HepG2 (cell line): ENCODE results near the gene BLOC1S4. TPM values are rescaled to one million over a fixed set of nuclear protein-coding genes. Genes with fewer than 3 reads are reported as not detected.
A peak's percentile ranks its signal among the peaks of the same experiment; 100 is the strongest.

ENCODE experiments used
- CEBPB ChIP-seq: IDR thresholded peaks from 2 replicates; pipeline ENCODE4 v1.6.1; 2011; ENCODE audit warnings: low read depth, low read length, improper control_type of control experiment, borderline replicate concordance
- DNMT1 ChIP-seq: sonication (generic); formaldehyde crosslinking; IDR thresholded peaks from 2 replicates; pipeline ENCODE4 v1.5.1; 2020; ENCODE audit warnings: mild to moderate bottlenecking, missing genetic modification reagents
- KLF13 ChIP-seq: sonication (generic); formaldehyde crosslinking; IDR thresholded peaks from 2 replicates; pipeline ENCODE4 v1.4.0; 2020; ENCODE audit warnings: mild to moderate bottlenecking, missing genetic modification reagents
- KLF6 ChIP-seq: IDR thresholded peaks from 2 replicates; pipeline ENCODE4 v1.8.0; 2016; ENCODE audit warnings: missing biosample characterization, missing genetic modification reagents
- MAFK ChIP-seq, 2 experiments: IDR thresholded peaks in 1 of 2; conservative IDR thresholded peaks in 1 of 2; 2 replicates each; pipeline ENCODE4 v1.6.1; 2011; ENCODE audit warnings: improper control_type of control experiment in 2 of 2, low read length in 2 of 2
- NFKBIZ ChIP-seq: IDR thresholded peaks from 2 replicates; pipeline ENCODE4 v1.6.1; 2018; ENCODE audit warnings: missing genetic modification reagents, missing compliant biosample characterization
- NR2F1 ChIP-seq, 2 experiments: fragments of 450-650 bp in 1 of 2; formaldehyde crosslinking in 1 of 2; IDR thresholded peaks; 2 replicates each; pipeline versions ENCODE4 v1.5.0 to v1.6.1; 2016 to 2020; ENCODE audit warnings: mild to moderate bottlenecking in 1 of 2, missing compliant biosample characterization in 1 of 2, missing genetic modification reagents in 1 of 2, moderate library complexity in 1 of 2
- PHF8 ChIP-seq: sonication (generic); formaldehyde crosslinking; IDR thresholded peaks from 2 replicates; pipeline ENCODE4 v1.5.0; 2020; ENCODE audit warnings: missing genetic modification reagents
- PITX1 ChIP-seq: sonication (generic); formaldehyde crosslinking; IDR thresholded peaks from 2 replicates; pipeline ENCODE4 v1.5.1; 2020; ENCODE audit warnings: mild to moderate bottlenecking, missing genetic modification reagents
- POLR2G ChIP-seq: fragments of 200-400 bp; formaldehyde crosslinking; IDR thresholded peaks from 2 replicates; pipeline ENCODE4 v1.6.1; 2018; ENCODE audit warnings: mild to moderate bottlenecking, low read depth, low read length, moderate library complexity
- PPARG ChIP-seq: conservative IDR thresholded peaks from 2 replicates; pipeline ENCODE4 v1.6.1; 2016; ENCODE audit warnings: missing biosample characterization, missing genetic modification reagents
- RFX5 ChIP-seq: IDR thresholded peaks from 2 replicates; pipeline ENCODE4 v1.6.1; 2011; ENCODE audit warnings: low read depth, low read length, improper control_type of control experiment
- SNAPC2 ChIP-seq: sonication (generic); formaldehyde crosslinking; IDR thresholded peaks from 2 replicates; pipeline ENCODE4 v1.8.1; 2022; ENCODE audit warnings: mild to moderate bottlenecking, missing genetic modification reagents
- TOPORS ChIP-seq: sonication (generic); formaldehyde crosslinking; IDR thresholded peaks from 2 replicates; pipeline ENCODE4 v1.8.0; 2023; ENCODE audit warnings: mild to moderate bottlenecking, missing genetic modification reagents
- ZBTB38 ChIP-seq: sonication (generic); formaldehyde crosslinking; IDR thresholded peaks from 2 replicates; pipeline ENCODE4 v1.5.1; 2020; ENCODE audit warnings: mild to moderate bottlenecking, missing genetic modification reagents
- ZNF335 ChIP-seq: sonication (generic); formaldehyde crosslinking; IDR thresholded peaks from 2 replicates; pipeline ENCODE4 v1.4.0; 2020; ENCODE audit warnings: missing genetic modification reagents
- ZNF530 ChIP-seq: sonication (generic); formaldehyde crosslinking; IDR thresholded peaks from 2 replicates; pipeline ENCODE4 v1.5.0; 2020; ENCODE audit warnings: low read depth, mild to moderate bottlenecking, missing genetic modification reagents
- ZNF556 ChIP-seq: sonication (generic); formaldehyde crosslinking; IDR thresholded peaks from 2 replicates; pipeline ENCODE4 v1.4.0; 2020; ENCODE audit warnings: mild to moderate bottlenecking, missing genetic modification reagents, borderline replicate concordance
- ZNF562 ChIP-seq: sonication (generic); formaldehyde crosslinking; IDR thresholded peaks from 2 replicates; pipeline ENCODE4 v1.8.0; 2022; ENCODE audit warnings: missing genetic modification reagents, borderline replicate concordance
- polyA plus RNA-seq, 8 experiments: library from polyadenylated mRNA; depleted of rRNA in 3 of 8; stranded (reverse) in 7 of 8; unstranded in 1 of 8; fragments of >200 nt; fragmentation: Illumina TruSeq in 4 of 8; extraction: Trizol in 4 of 8; gene quantifications; 2 replicates each; pipeline versions ENCODE4 v1.2.1 to v1.2.3, GENCODE V29; 2011 to 2016; ENCODE audit warnings: low read depth in 4 of 8, missing spikeins in 1 of 8, mixed read lengths in 1 of 8; ENCODE audit not compliant: insufficient read depth in 1 of 8
- total RNA-seq, 5 experiments: library from RNA; depleted of rRNA; stranded (reverse); fragments of >200 nt; fragmentation: Illumina TruSeq; extraction: Trizol; gene quantifications; 2 replicates each; pipeline ENCODE4 v1.2.3, GENCODE V29; 2016; ENCODE audit warnings: low read depth in 1 of 5
- TF ChIP-seq, protein P1 (sequence below): IDR thresholded peaks from 2 replicates; pipeline ENCODE4 v1.6.1; 2018; ENCODE audit warnings: missing genetic modification reagents
- TF ChIP-seq, protein P2 (sequence below): sonication (generic); formaldehyde crosslinking; IDR thresholded peaks from 2 replicates; pipeline ENCODE4 v1.4.0; 2020; ENCODE audit warnings: missing genetic modification reagents
- TF ChIP-seq, protein P3 (sequence below): sonication (generic); formaldehyde crosslinking; IDR thresholded peaks from 2 replicates; pipeline ENCODE4 v1.4.0; 2020; ENCODE audit warnings: missing genetic modification reagents, mild to moderate bottlenecking, borderline replicate concordance
- TF ChIP-seq, protein P4 (sequence below): conservative IDR thresholded peaks from 2 replicates; pipeline ENCODE4 v1.6.1; 2018; ENCODE audit warnings: missing genetic modification reagents

Gene BLOC1S4
- total and polyA plus RNA-seq, 2 of the 13 experiments (the other 11 are each of a cell fraction or from before 2014, with no cell fraction given): 15.5 to 20.9 TPM

DNA sequence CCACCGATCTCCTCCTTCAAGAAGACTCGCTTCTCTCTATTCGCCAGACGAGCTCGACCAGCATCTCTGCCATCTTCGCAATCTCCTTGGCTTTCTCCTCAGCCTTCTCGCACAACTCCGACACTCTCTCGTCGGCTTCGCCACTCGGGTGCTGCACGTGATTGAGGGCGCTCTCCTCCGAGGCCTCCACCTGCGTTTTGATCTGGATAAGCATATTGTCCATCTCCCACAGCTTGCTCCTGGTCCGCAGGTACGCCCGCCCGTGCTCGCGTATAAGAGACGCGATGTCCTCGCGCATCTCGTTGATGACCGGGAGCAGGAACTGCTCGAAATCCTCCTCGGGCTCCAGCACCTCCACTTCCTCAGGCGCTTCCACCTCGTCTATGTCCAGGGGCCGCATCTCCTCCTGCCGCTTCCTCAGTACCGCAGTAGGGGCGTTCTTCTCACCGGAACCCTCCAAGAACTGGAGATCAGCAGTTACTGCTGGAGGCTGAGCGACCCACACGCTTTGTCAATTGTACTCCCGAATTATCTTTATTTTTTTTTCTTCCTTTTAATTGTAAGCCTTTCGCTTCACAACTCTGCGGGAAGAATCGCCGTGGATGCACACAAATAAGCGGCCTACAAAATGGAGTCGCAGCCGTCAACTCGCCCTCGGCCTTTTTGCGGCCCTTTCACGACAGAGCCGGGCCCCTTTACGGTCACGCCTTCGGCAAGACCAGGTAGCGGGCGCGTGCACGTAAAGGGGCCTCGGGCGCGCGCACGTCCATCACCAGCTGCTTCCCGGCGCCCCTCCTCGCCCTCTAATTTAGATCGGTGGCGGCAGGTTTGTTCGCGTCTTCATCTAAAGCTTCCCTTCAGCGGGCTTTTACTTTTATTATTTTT, 6.5 kb upstream of the BLOC1S4 start, which contains the start of gene MRFAP1L1 (continued):
- TF ChIP-seq, protein P1, sequence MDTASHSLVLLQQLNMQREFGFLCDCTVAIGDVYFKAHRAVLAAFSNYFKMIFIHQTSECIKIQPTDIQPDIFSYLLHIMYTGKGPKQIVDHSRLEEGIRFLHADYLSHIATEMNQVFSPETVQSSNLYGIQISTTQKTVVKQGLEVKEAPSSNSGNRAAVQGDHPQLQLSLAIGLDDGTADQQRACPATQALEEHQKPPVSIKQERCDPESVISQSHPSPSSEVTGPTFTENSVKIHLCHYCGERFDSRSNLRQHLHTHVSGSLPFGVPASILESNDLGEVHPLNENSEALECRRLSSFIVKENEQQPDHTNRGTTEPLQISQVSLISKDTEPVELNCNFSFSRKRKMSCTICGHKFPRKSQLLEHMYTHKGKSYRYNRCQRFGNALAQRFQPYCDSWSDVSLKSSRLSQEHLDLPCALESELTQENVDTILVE (CRISPR knock-in tag): peak; percentile 45; the same call in 1 of the 2 replicates
- TF ChIP-seq ZBTB38 (no peak), ZNF335 (CRISPR knock-in tag) (no peak), SNAPC2 (no peak), ZNF562 (CRISPR knock-in tag) (no peak), PITX1 (CRISPR knock-in tag) (peak; percentile 72; the same call in 1 of the 2 replicates), POLR2G (peak; percentile 80), NR2F1 (CRISPR knock-in tag; IDR thresholded peaks at IDR 0.05) (no peak), PHF8 (peak; percentile 82), RFX5 (no peak), ZNF530 (CRISPR knock-in tag) (no peak), ZNF556 (CRISPR knock-in tag) (no peak), MAFK (conservative IDR thresholded peaks at IDR 0.05 in 1 of 2, IDR thresholded peaks at IDR 0.05 in 1 of 2; ENCODE audit: low read length in 2 of 2) (no peak), KLF13 (CRISPR knock-in tag) (no peak), TOPORS (no peak), DNMT1 (CRISPR knock-in tag) (no peak), KLF6 (CRISPR knock-in tag) (no peak), PPARG (CRISPR knock-in tag) (0 out of 2 replicates have a peak, but pooled peaks have one; percentile 10), NFKBIZ (CRISPR knock-in tag) (0 out of 2 replicates have a peak, but pooled peaks have one; percentile 10), CEBPB (no peak)
- TF ChIP-seq, protein P2, sequence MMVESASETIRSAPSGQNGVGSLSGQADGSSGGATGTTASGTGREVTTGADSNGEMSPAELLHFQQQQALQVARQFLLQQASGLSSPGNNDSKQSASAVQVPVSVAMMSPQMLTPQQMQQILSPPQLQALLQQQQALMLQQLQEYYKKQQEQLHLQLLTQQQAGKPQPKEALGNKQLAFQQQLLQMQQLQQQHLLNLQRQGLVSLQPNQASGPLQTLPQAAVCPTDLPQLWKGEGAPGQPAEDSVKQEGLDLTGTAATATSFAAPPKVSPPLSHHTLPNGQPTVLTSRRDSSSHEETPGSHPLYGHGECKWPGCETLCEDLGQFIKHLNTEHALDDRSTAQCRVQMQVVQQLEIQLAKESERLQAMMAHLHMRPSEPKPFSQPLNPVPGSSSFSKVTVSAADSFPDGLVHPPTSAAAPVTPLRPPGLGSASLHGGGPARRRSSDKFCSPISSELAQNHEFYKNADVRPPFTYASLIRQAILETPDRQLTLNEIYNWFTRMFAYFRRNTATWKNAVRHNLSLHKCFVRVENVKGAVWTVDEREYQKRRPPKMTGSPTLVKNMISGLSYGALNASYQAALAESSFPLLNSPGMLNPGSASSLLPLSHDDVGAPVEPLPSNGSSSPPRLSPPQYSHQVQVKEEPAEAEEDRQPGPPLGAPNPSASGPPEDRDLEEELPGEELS: peak; percentile 32; the same call in 1 of the 2 replicates
- TF ChIP-seq, protein P3, sequence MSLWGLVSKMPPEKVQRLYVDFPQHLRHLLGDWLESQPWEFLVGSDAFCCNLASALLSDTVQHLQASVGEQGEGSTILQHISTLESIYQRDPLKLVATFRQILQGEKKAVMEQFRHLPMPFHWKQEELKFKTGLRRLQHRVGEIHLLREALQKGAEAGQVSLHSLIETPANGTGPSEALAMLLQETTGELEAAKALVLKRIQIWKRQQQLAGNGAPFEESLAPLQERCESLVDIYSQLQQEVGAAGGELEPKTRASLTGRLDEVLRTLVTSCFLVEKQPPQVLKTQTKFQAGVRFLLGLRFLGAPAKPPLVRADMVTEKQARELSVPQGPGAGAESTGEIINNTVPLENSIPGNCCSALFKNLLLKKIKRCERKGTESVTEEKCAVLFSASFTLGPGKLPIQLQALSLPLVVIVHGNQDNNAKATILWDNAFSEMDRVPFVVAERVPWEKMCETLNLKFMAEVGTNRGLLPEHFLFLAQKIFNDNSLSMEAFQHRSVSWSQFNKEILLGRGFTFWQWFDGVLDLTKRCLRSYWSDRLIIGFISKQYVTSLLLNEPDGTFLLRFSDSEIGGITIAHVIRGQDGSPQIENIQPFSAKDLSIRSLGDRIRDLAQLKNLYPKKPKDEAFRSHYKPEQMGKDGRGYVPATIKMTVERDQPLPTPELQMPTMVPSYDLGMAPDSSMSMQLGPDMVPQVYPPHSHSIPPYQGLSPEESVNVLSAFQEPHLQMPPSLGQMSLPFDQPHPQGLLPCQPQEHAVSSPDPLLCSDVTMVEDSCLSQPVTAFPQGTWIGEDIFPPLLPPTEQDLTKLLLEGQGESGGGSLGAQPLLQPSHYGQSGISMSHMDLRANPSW (CRISPR knock-in tag): no peak
- TF ChIP-seq, protein P4, sequence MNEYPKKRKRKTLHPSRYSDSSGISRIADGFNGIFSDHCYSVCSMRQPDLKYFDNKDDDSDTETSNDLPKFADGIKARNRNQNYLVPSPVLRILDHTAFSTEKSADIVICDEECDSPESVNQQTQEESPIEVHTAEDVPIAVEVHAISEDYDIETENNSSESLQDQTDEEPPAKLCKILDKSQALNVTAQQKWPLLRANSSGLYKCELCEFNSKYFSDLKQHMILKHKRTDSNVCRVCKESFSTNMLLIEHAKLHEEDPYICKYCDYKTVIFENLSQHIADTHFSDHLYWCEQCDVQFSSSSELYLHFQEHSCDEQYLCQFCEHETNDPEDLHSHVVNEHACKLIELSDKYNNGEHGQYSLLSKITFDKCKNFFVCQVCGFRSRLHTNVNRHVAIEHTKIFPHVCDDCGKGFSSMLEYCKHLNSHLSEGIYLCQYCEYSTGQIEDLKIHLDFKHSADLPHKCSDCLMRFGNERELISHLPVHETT (CRISPR knock-in tag): no peak
